Measurements from ENCODE around the gene EFHC2. TPM values are rescaled to one million over a fixed set of nuclear protein-coding genes. Genes with fewer than 3 reads are reported as not detected.

The EFHC2 gene
- total RNA-seq, 1 experiment from 2014 or later: 1.1 TPM

DNA sequence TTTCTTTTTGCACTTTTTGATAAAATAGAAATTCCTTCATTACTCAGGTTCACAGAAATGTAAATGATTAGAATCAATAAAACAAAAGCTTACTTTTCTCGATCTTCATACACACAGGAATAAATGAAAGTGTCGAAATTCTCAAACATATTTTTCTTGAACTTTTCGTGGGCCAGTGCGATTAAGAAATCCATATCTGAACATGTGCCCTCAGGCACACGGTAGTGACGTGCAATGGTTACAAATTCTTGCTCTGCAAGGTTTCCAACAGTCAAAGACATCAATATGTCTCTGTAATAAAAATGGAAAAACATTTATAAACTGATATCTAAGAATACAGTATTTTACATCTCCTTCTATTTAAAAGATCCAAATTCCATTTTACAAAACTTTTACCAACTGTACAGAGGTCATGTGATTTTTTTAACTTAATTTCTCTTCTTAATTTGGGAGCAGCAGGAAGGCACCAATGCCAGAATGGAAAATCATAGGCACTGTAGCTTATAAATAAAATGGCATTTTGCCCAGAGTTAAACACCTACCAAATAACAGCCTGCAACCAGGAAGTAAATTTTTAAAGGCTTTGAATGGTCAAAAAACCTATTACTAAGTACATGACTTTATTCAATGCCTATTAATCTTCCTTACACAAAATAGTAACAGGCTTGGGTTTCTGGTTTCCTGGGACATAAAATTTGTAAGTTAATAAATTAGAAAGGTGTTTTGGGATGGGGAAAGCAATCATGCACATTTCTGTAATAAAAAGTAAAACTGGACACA is 165.0 kb downstream of the EFHC2 start:
- Histone ChIP-seq H3K56ac (ENCODE audit: insufficient read length, low read depth, low read length) (no peak overlapping the region), H3K27ac (ENCODE audit: insufficient read length, low read depth, low read length) (no peak overlapping the region), H2AFZ (ENCODE audit: low read length) (no peak overlapping the region), H2BK120ac (ENCODE audit: low read depth, low read length, poor library complexity, severe bottlenecking) (no peak overlapping the region), H2BK5ac (ENCODE audit: insufficient read length, low read length) (no peak overlapping the region), H4K91ac (ENCODE audit: insufficient read length, low read depth, low read length) (no peak overlapping the region), H4K8ac (replicated peaks; ENCODE audit: insufficient read length, low read depth, low read length) (no peak overlapping the region), H3K23me2 (ENCODE audit: insufficient read length, low read depth, low read length, poor library complexity, severe bottlenecking) (no peaks in the 10 kb centered on the region), H3K4me1 (ENCODE audit: insufficient read depth, low read length) (no peaks in the 10 kb centered on the region), H3K23ac (ENCODE audit: insufficient read length, low read depth, low read length) (no peak overlapping the region), H3K9ac (ENCODE audit: extremely low read depth, insufficient read length, low read length) (no peak overlapping the region), H2BK20ac (ENCODE audit: low read depth, low read length, poor library complexity, severe bottlenecking) (no peak overlapping the region), H2BK12ac (ENCODE audit: insufficient read length, low read depth, low read length) (no peak overlapping the region), H3K79me1 (ENCODE audit: insufficient read depth, low read depth, low read length, poor library complexity, severe bottlenecking) (no peaks in the 10 kb centered on the region), H4K5ac (ENCODE audit: insufficient read length, low read depth, low read length) (no peak overlapping the region), H3K9me3 (ENCODE audit: control insufficient read depth, low read depth, low read length) (peaks cover 16% of the 10 kb centered on the region), H3K14ac (ENCODE audit: insufficient read depth, low read length) (no peak overlapping the region), H2BK15ac (ENCODE audit: low read depth, low read length) (no peak overlapping the region), H3K79me2 (ENCODE audit: insufficient read depth, low read length) (no peaks in the 10 kb centered on the region), H3K4me2 (ENCODE audit: insufficient read depth, insufficient read length, low read length) (no peak overlapping the region), H4K20me1 (ENCODE audit: control insufficient read depth, insufficient read depth, insufficient read length) (no peaks in the 10 kb centered on the region), H3K27me3 (ENCODE audit: insufficient read depth, low read length) (no peaks in the 10 kb centered on the region), H2AK5ac (ENCODE audit: insufficient read length, low read length) (no peak overlapping the region), H3K18ac (ENCODE audit: insufficient read length, low read depth, low read length) (no peak overlapping the region), H3K4ac (ENCODE audit: low read depth, low read length) (no peak overlapping the region), H3T11ph (ENCODE audit: low read length) (no peak overlapping the region)
- Mint-ChIP-seq H3K36me3 (ENCODE audit: insufficient read depth in 1 of 3, low read depth in 3 of 3) (peaks cover 0 to 5% (median 3%) of the 10 kb centered on the region in 3 experiments; a peak in 4 of 7 replicates), H3K4me3 (no peak overlapping the region), H3K27me3 (ENCODE audit: low read depth) (no peaks in the 10 kb centered on the region; the same call in 1 of the 2 replicates), H3K4me1 (no peaks in the 10 kb centered on the region), H3K27ac (no peak overlapping the region), H3K9me3 (peaks cover 58 to 63% of the 10 kb centered on the region in 2 experiments)
- no CpG with 5 or more reads among the region's 6 CpGs for WGBS (ENCODE audit: extremely low coverage, insufficient read length, low lambda C conversion rate)
- TF ChIP-seq CTCF (conservative IDR thresholded peaks at IDR 0.05): no peak
- DNase-seq: no peak
